Bronchial epithelial cell (primary cell): Measurements from ENCODE around the gene APBB2. TPM values are rescaled to one million over a fixed set of nuclear protein-coding genes. Genes with fewer than 3 reads are reported as not detected.

Experiments used
- DNase-seq: peaks from one replicate; pipeline ENCODE4 v3.0.0-alpha.2; 2010; ENCODE audit warnings: low read depth
- FAIRE-seq: peaks from 2 replicates; lab custom pipeline; 2011; peaks lifted over from hg19 to GRCh38; lab: Jason Lieb, UNC
- H3K27me3 ChIP-seq: 2 replicates; pipeline ENCODE4 v1.5.1; 2011; ENCODE audit warnings: low read length; ENCODE audit not compliant: control insufficient read depth, insufficient read depth
- H3K36me3 ChIP-seq: 2 replicates; pipeline ENCODE4 v1.5.1; 2011; ENCODE audit warnings: low read length; ENCODE audit not compliant: control insufficient read depth, insufficient read depth
- H3K4me3 ChIP-seq: 2 replicates; pipeline ENCODE4 v1.5.1; 2011; ENCODE audit warnings: mild to moderate bottlenecking, low read depth, low read length, control low read depth
- CTCF ChIP-seq: IDR thresholded peaks from 2 replicates; pipeline ENCODE4 v1.5.1; 2011; ENCODE audit warnings: mild to moderate bottlenecking, moderate library complexity, low read length, control low read depth, inconsistent platforms; ENCODE audit not compliant: insufficient read depth, severe bottlenecking
- total RNA-seq: library from RNA; depleted of rRNA; stranded (reverse); fragments of >200 nt; gene quantifications from 2 replicates; pipeline ENCODE4 v1.2.1, GENCODE V29; 2014

APBB2 gene
- total RNA-seq, 1 donor from 2014 or later: 39.2 TPM

- no peaks in the 10 kb centered on the region for H3K36me3 ChIP-seq
- FAIRE-seq (no peak), DNase-seq (no peak)
- no peak for TF ChIP-seq CTCF
- H3K4me3 ChIP-seq: no peak overlapping the region
- no peaks in the 10 kb centered on the region for H3K27me3 ChIP-seq
Measured at GRCh38 chr4:41022116-41022515, 192.2 kb downstream of the APBB2 start.

- Histone ChIP-seq H3K4me3 (no peak overlapping the region), H3K36me3 (peaks cover 2% of the 10 kb centered on the region), H3K27me3 (no peaks in the 10 kb centered on the region)
- FAIRE-seq (no peak), DNase-seq (no peak)
- TF ChIP-seq CTCF: no peak
Measured at GRCh38 chr4:41015016-41015675, 199.2 kb downstream of the APBB2 start.

GRCh38 chr4:41014158-41014557 is 200.2 kb downstream of the APBB2 start:
- DNase-seq: no peak
- H3K36me3 ChIP-seq: peaks cover 2% of the 10 kb centered on the region
- H3K27me3 ChIP-seq: no peaks in the 10 kb centered on the region
- no peak for FAIRE-seq
- TF ChIP-seq CTCF: no peak
- no peak overlapping the region for H3K4me3 ChIP-seq

GRCh38 chr4:41013746-41014145 is 200.6 kb downstream of the APBB2 start:
- Histone ChIP-seq H3K36me3 (peaks cover 2% of the 10 kb centered on the region), H3K4me3 (no peak overlapping the region), H3K27me3 (no peaks in the 10 kb centered on the region)
- TF ChIP-seq CTCF: no peak
- FAIRE-seq (no peak), DNase-seq (no peak)

GRCh38 chr4:41012911-41013310 is 201.4 kb downstream of the APBB2 start:
- no peak for TF ChIP-seq CTCF
- FAIRE-seq (no peak), DNase-seq (no peak)
- Histone ChIP-seq H3K27me3 (no peaks in the 10 kb centered on the region), H3K36me3 (peaks cover 2% of the 10 kb centered on the region), H3K4me3 (no peak overlapping the region)

GRCh38 chr4:41012293-41012692 is 202.0 kb downstream of the APBB2 start:
- TF ChIP-seq CTCF: no peak
- DNase-seq (no peak), FAIRE-seq (no peak)
- Histone ChIP-seq H3K36me3 (peaks cover 2% of the 10 kb centered on the region), H3K4me3 (no peak overlapping the region), H3K27me3 (no peaks in the 10 kb centered on the region)
